Pulmonary artery endothelial cell (primary cell): Measurements from ENCODE around the gene ASIC2. TPM values are rescaled to one million over a fixed set of nuclear protein-coding genes. Genes with fewer than 3 reads are reported as not detected.

Experiments used
- DNase-seq: peaks from one replicate; pipeline ENCODE4 v3.0.0-alpha.2; 2011; ENCODE audit warnings: low read depth, low spot score
- total RNA-seq: library from RNA; depleted of rRNA; stranded (reverse); fragments of >200 nt; gene quantifications from 2 replicates; pipeline ENCODE4 v1.2.3, GENCODE V29; 2014

Gene ASIC2
- total RNA-seq, 1 donor from 2014 or later = under 0.01 TPM

DNA sequence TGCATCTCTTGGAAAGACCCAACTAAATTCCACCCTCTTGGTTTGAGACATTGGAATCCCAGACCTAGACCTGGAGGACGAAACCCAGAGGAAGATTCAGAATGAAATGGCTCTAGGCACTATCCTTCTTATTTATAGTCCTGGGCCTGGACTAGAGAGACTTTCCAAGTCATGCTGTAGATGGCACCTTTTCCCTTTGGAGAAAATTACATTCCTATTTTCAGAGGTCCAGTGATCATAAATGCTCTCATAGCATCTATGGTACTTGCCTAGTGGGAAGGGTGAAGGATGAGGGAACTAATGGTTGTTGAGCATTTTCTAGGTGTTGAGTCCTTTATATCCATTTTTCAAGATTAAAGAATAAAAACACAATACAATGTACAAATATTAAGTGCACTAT is 264.3 kb downstream of the ASIC2 start:
- no peak for DNase-seq

DNA sequence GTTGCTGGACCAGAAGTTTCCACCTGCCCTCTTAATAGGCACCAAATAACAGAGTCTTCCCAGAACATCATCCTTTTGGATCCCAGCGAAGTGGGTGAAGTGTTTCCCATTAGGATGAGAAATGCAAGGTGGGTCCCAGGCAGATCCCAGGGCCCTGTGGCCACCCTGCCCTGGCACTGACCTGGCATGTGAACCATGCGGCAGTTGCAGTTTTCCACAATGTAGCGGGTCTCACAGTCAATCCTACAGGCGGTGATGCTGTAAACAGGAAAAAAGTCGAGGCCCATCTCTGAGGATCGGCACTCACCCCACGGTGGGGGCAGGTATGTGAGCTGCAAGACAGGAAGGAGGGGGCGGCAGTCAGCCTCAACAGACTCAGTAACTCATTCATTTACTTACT is 265.0 kb downstream of the ASIC2 start:
- DNase-seq = no peak

DNA sequence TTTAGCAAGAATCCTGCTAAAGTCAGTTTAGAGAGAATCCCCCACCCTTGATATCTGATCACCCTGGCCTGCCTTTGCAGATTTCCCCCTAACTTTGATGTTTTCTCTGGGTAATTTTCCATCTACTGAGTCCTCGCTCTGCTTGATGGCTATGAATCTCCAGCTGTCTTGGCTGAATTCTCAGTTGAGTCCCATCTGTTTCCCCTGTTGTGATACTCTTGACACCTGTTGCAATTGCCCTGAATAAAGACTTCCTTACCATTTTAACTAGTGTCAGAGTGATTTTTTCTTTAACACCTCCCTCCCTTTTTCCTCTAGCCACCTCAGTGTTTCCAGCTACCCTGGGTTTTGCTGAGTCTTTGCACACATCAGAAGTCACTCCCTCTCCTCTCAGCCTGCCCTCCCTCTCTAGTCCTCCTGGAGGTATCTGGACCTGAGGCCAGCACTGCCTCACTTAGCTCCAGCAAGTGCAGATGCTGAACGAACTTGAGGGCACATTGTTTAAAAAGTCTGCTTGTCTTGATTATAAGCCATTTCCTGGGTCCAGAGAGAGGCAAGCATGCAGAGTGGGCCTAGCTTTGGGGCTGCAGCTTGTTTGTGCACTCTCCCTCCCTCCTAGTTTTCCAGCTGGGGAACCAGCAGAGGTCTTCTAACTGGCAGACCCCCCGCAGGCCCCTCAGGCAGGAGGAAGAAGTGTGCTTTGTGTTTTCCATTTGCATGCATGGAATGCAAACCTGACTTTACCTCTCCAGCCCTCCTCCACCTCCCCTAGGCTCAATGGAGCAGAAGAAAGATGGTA is 268.2 kb downstream of the ASIC2 start:
- DNase-seq = no peak

DNA sequence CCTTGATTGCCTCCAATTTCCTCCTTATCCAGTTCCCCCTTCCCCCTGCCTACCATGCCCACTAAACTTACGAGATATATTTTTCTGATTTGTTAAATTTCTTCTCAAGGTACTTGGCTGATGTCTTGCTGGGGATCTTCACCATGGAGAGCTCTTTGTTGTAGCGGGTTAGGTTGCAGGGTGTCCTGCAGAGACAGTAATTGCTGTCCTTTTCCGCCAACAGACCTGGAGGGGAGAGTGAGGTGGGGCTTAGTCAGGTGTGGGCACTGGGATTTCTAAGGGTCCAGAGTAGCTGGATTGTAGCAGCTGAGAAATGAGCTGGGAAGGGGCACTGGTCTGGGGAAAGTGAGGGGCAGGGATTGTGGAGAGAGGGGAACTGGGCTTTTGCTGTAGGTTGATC is 269.3 kb downstream of the ASIC2 start:
- DNase-seq = no peak

DNA sequence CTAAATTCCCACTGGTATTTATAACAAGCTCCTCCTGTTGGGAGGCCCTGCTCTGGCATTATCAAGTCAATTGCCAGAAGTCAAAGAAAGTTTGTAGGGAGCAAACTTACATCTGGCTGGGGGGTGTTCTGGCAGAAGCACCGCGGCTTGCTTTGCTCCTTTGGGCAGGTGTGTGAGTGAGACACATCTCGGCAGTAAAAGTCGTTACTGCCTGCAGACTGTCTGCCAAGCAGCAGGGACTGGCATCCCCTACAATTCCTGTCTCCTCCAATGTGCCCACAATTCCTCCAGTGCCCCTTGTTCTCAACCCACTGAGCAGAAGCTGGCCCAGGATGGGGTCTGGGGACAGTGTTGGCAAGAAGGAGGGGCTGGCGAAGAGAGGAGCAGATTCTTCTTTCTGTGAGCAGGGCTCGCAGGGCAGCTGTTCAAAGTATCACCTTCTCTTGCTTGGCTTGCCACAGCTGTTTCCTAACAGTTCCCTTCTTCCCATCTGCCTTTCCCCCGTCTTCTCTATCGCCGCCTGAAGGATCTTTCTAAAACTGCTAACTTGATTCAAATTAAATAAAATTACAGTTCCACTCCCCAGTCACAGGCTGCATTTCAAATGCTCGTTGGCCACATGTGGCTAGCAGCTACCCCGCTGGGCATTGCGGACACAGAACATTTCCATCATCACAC is 271.2 kb downstream of the ASIC2 start:
- no peak for DNase-seq

DNA sequence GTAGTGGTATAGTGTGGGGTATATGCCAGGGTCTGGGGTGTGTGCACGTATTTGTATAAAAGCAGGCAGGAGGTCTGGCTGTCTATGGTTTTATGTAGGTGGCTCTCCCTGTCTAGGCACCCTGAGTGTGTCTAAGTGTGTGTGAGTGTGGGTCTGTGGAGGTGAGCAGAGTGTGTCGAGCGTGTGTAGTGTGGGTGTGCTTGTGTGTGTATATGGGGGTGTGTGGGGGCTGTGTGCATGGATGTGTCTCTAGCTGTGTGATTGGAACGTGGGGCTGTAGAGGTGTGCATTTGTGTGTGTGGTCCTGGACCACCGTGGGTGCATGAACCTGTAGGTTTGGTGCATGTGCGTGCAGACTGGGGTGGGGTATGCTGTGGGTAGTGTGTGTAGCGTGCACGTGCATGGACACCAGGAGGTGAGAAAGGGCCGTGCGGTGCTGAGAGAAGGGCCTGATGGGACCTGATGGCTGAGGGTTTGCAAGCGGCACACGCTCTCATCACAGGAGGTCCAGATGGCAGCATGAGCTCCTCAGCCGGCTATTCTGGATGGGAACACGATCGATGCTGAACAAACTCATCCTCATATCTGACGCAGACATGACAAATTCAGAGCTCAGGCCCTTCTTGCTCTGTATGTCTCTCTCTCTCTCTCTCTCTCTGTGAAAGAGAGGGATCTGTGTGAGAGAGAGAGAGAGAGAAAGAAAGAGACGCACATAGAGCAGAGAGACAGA is 273.8 kb downstream of the ASIC2 start:
- no peak for DNase-seq

DNA sequence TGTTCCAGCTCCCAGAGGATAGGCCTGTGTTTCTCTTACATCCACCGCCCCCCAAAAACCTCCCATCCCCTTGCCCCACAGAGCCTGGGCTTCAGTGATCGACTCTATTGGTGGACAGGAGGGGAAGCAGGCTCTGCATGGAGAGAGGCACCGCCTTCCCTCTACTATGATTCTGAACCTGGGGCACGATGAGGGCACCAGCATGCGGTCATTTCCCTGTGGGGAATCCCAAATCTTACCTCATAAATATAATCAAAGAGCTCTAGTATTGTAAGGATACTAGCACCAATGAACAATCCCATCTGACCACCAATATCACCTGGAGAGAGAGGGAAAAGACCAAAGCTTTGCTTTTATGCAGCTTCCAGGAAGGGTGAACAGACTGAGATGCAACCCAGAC is 275.7 kb downstream of the ASIC2 start:
- DNase-seq = no peak

DNA sequence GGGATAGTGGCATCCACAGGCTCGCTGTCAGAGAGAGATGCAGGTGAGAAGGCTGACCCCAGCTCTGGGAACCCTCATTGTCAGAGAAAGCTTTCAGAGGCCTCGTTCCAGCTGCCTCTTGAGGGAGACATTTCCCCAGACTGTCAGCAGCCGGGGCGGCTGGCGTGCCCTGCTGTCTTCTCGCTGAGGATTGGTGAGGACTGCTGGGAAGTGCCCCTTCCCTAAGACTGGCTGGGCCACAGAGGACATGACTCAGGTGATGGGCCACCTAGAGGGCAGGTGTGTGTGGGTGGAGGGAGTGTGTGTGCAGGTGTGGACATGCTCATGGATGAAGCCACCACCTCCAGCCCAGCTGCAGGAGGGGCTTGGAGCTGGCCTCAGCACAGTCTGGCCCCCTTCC is 276.2 kb downstream of the ASIC2 start:
- no peak for DNase-seq

DNA sequence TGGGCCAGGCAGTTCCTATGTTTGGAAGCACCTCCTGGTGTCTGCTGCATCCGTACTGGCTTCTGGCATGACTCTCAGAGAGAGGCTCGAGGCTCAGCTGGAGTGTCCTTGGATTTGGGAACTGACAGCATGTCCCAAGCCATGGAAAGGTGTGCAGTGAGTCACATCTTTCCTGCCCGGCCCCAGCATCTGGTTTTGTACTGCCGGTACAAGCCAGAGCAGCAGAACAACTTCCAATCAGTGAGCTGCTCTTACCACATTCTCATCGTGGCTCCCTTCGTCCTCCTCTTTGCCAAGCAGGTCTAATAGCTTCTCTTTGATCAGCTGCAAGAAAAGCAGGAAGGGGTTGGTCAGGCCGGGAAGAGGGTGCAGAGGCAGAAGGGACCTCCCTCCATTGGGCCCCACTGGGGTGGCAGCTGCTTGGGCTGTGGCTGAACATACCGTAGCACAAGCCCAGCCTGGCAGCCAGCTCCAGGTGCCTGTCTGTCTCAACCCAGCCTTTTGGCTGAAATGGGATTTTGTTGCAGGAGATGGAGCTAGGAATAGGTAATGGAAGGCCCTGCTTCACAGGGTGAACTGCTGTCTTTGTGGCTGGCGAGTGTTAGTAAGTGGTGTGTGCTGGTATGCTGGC is 277.3 kb downstream of the ASIC2 start:
- DNase-seq = no peak

DNA sequence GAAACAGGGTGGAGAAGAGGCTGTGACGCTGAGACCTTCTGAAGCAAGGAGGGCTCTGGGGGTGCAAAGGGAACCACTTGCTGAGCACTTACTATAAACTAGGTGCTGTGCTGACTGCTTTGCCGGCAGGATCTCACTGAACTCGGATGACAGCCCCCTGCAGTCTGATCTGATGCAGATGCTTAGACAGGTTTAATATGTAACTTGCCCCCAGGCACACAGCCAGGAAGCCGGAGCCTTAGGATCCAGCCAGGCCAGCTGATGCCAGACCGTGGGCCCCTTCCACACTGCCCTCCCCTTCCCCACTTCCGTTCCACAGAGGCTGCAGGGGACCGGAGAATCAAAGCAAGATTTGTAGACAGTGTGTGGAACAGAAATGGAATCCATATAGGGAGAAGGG is 278.3 kb downstream of the ASIC2 start:
- DNase-seq = no peak

DNA sequence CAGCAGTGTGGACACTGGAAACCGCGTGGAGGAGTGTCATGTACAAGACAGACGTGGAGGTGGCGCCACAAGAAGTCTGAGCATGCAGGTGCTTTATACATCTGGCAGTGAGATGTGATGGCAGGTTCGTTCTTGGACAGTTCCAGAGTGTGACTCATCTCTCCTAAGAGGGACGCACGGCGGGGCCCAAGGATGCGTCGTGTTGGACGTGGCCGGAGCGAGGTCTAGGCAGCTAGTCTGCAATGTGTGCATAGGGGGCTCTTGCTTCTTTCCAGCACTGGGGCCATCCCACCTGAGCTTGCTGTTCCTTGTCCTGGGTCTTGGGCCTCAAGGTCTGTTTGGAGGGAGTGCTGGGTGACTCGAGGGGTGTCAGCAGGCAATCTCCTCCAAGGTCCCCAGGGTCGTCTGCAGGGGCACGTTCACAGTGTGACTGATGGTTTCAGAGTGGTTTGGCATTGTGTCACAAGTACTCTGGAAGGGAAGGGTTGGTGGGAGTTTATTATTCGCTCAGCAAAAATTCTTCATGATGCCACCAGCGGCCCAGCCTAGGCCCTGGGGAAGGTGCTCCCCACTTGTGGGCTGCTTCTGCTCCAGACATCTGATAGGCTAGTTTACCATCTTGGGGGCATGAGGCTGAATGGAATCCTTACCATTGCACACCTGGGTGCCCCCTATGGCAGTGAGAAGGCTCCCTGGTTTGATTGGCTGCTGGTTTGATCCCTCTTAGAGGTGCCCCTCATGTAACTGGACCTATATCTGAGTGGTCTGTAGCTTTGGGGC is 279.3 kb downstream of the ASIC2 start:
- DNase-seq = no peak

DNA sequence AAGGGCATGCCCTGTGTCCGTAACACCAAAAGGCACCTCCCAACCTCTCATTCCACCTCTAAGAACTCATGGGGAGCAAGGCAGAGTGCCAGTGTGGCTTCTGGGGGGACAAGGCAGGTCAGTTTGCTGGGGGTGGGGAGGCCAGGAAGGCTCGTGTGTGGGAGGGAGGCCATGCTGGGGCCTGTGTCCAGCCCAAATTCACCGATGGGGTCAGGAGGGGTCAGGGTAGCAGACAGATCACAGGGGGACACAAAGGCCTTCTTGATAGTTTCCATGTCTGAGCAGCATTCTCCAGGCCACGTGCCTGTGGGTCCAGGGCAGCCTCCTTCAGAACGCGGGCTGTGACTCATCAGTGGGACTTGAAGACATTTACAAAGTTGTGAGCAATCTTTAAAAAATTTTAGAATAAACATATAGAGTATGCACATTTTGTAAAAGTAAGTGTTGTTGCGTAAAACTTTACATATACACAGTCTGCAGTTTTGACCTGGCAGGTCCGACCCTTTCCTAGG is 280.5 kb downstream of the ASIC2 start:
- DNase-seq = no peak

DNA sequence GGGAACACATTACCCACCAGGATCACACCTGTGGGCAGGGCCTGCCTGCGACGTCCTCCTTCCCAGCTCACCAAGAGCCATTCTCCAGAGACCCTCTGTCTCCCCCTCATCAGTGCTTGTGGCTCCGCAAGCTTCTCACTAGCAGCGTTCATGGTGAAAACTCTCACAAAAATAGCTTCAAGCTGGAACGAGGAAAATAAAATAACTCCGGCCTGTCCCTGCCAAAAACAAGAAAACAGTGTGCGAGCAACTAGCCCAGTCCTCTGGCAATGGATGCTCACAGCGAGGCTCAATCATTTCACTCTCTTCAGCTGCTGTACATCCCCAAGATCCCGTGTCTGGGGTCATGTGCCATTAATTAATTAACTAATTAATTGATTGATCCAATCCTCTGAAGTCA is 283.5 kb downstream of the ASIC2 start:
- no peak for DNase-seq

DNA sequence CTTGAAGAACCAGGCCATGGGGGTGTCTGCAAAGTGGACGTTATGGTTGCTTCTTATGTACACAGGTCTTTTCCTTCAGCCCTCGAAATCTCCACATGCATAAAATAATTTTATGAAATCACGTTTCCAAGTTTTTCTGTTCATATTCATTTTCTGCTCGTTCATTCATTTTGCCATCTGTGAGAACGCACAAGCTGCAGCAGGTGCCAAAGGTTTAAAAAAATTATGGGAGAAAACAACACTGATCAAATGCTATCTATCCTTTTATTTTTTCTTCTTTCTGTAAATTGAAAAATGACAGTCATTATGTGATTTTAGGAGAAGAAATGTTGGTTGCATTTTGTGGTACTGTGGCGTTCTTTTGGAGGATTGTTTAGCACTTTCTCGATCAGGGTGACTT is 285.9 kb downstream of the ASIC2 start:
- DNase-seq = no peak

DNA sequence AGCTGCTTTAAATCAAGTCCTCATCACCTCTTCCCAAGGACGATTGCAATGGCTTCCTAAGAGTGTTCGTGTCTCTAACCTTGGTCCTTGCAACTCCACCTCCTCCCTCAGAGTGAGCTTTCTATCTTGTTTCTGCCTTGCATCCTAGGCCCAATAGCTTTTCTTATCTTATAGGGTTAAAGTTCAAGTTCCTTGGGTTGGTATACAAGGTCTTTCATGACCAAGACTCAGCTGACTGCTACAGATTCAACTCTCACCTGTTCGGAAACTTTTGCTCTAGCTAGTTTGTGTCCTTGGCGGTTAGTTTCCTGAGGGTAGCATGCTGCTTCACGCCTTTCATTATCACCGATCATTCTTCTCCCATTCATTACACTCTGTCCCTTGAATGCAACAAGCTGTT is 290.8 kb downstream of the ASIC2 start:
- DNase-seq = no peak

DNA sequence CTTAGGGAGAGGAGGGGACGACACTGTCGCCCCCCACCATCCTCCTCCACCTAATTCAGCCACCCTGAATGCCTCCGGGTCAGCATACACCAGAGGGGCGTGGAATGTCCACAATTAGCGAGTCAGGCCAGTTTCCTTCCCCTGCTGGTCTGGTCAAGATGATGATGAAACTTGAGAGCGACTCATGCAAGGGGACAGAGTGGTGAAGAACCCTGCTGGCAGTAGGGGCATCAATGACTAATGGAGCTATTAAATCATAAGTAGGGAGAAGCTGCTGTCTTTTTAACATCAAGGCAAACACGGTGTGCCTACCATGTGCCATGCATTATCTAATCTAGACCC is 294.2 kb downstream of the ASIC2 start:
- no peak for DNase-seq

DNA sequence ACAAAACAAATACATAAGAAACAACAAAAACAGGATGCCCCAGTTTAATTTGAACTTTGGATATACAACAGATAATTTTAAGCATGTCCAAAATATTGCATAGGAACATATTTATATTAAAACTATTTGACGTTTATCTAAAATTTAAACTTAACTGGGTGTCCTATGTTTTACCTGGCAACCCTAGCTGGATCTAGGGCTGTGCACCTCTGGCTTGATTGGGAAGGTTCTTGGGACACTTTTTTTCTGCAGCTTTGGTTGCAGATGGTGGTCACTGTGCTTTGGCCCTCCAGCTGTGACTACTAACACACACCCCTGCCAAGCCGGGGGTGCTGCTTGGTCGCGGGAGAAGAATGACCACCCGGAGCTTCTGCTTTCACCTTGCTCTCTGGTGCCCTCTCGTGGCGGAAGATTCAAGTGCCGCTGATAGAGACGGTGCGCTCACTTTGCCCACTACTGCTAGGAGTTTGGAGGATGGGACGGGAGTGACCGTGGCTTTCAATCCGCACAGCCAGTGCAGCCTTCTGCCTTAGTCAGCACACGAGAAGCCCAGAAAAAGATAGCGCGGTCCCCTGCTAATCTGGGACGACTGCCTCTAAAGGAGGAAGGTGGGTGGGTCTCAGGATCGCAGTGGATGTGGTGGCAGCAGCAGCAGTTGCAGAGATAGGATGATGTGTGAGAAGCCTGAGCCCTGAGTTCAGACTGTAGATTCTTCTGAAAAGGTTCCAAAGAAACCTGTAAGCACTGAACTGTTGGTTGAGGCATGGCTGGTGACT is 294.8 kb downstream of the ASIC2 start:
- peak; percentile 13 for DNase-seq

DNA sequence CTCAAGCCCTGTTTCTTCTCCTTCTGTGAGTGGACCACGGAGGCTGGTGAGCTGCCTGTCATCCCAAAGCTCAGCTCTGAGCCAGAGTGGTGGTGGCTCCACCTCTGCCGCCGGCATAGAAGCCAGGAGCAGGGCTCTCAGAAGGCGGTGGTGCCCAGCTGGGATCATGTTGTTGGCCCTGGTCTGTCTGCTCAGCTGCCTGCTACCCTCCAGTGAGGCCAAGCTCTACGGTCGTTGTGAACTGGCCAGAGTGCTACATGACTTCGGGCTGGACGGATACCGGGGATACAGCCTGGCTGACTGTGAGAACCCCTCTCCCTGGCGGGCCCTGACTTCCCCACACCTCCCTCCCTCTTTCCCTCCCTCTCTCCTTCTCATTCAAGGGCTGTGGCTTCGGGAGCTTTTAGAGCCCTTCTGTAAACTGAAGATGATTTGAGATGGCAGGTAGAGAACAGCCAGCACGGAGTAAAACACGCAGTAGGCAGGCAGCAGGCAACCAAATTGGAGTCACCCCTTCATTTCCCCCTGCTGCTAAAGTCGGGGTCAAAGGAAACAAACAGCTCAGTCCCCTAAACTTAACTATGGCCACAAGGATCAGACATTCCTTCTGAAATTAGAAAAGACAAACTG is 297.6 kb downstream of the ASIC2 start:
- DNase-seq = no peak

DNA sequence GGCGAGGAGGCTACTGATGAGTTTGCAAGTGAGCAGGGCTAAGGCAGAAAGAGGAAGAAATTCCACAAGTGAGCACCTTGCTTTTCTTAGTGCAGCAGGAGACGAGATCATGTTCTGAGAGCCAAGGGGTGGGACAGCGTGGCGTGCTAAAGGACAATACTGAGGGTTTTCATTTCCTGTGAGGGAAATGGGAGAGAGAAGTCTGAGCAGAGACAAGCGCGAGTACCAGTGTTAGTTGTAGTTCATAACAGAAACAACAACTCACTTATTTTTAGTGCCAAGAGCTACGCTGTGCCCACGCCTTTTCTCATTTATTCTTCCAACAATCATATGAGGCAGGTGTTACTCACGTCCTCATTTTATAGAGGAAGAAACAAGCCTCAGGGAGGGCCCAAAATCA is 299.1 kb downstream of the ASIC2 start:
- no peak for DNase-seq
